ENCODE data around the gene RSPH9.
A peak's percentile ranks its signal among the peaks of the same experiment; 100 is the strongest.
"Not testable (repeated sequence)": the region's sequence is repeated elsewhere in the genome, so short reads cannot be mapped to it uniquely, and the experiment has no call there.

RSPH9 gene

GRCh38 chr6:43629104-43629504 is 15.7 kb upstream of the RSPH9 start, which contains the start of gene GTPBP2:
GTPBP2 (minus strand) TSS chr6:43629264; CDS start chr6:43629162, 102 bp downstream.
- peak within 1 kb of the TSS; percentile 71 for H3K4me3 ChIP-seq (ENCODE audit: low read depth, low read length)
- TF ChIP-seq CTCF (IDR thresholded peaks at IDR 0.05; ENCODE audit: borderline replicate concordance, insufficient read depth, low read depth, low read length) = no peak

- no peak for TF ChIP-seq CTCF (IDR thresholded peaks at IDR 0.05; ENCODE audit: borderline replicate concordance, insufficient read depth, low read depth, low read length)
- peak overlapping the region; percentile 71 for H3K4me3 ChIP-seq (ENCODE audit: low read depth, low read length)
Observed at GRCh38 chr6:43629505-43630300, 15.1 kb upstream of the RSPH9 start.

- H3K4me3 ChIP-seq (ENCODE audit: low read depth, low read length) = no peak overlapping the region
- no peak for TF ChIP-seq CTCF (IDR thresholded peaks at IDR 0.05; ENCODE audit: borderline replicate concordance, insufficient read depth, low read depth, low read length)
Observed at GRCh38 chr6:43630980-43631619, 13.7 kb upstream of the RSPH9 start.

GRCh38 chr6:43633002-43633401 is 11.8 kb upstream of the RSPH9 start:
- H3K4me3 ChIP-seq (ENCODE audit: low read depth, low read length) = not testable (repeated sequence)

- H3K4me3 ChIP-seq (ENCODE audit: low read depth, low read length) = no peak overlapping the region
- no peak for TF ChIP-seq CTCF (IDR thresholded peaks at IDR 0.05; ENCODE audit: borderline replicate concordance, insufficient read depth, low read depth, low read length)
Observed at GRCh38 chr6:43634702-43635303, 10.0 kb upstream of the RSPH9 start.

- H3K4me3 ChIP-seq (ENCODE audit: low read depth, low read length) = peak within 1 kb of the TSS; percentile 73
- TF ChIP-seq CTCF (IDR thresholded peaks at IDR 0.05; ENCODE audit: borderline replicate concordance, insufficient read depth, low read depth, low read length) = no peak
Observed at GRCh38 chr6:43635387-43636307, 9.2 kb upstream of the RSPH9 start, which contains the start of gene MAD2L1BP. MAD2L1BP (plus strand) TSS chr6:43635840; CDS start chr6:43635876, 36 bp downstream.

- peak overlapping the region; percentile 73 for H3K4me3 ChIP-seq (ENCODE audit: low read depth, low read length)
- no peak for TF ChIP-seq CTCF (IDR thresholded peaks at IDR 0.05; ENCODE audit: borderline replicate concordance, insufficient read depth, low read depth, low read length)
Observed at GRCh38 chr6:43636308-43636659, 8.6 kb upstream of the RSPH9 start.

Data from GM12875 (cell line).